ENCODE results near the gene MYO18B.
A peak's percentile ranks its signal among the peaks of the same experiment; 100 is the strongest.
"Not testable (repeated sequence)": the region's sequence is repeated elsewhere in the genome, so short reads cannot be mapped to it uniquely, and the experiment has no call there.

Gene MYO18B, protein sequence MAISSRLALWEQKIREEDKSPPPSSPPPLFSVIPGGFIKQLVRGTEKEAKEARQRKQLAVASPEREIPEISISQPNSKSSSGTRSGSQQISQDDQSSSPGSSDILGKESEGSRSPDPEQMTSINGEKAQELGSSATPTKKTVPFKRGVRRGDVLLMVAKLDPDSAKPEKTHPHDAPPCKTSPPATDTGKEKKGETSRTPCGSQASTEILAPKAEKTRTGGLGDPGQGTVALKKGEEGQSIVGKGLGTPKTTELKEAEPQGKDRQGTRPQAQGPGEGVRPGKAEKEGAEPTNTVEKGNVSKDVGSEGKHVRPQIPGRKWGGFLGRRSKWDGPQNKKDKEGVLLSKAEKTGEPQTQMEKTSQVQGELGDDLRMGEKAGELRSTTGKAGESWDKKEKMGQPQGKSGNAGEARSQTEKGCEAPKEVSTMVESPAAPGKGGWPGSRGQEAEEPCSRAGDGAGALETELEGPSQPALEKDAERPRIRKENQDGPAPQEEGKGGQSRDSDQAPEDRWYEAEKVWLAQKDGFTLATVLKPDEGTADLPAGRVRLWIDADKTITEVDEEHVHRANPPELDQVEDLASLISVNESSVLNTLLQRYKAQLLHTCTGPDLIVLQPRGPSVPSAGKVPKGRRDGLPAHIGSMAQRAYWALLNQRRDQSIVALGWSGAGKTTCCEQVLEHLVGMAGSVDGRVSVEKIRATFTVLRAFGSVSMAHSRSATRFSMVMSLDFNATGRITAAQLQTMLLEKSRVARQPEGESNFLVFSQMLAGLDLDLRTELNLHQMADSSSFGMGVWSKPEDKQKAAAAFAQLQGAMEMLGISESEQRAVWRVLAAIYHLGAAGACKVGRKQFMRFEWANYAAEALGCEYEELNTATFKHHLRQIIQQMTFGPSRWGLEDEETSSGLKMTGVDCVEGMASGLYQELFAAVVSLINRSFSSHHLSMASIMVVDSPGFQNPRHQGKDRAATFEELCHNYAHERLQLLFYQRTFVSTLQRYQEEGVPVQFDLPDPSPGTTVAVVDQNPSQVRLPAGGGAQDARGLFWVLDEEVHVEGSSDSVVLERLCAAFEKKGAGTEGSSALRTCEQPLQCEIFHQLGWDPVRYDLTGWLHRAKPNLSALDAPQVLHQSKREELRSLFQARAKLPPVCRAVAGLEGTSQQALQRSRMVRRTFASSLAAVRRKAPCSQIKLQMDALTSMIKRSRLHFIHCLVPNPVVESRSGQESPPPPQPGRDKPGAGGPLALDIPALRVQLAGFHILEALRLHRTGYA (N-terminal part only)

DNA sequence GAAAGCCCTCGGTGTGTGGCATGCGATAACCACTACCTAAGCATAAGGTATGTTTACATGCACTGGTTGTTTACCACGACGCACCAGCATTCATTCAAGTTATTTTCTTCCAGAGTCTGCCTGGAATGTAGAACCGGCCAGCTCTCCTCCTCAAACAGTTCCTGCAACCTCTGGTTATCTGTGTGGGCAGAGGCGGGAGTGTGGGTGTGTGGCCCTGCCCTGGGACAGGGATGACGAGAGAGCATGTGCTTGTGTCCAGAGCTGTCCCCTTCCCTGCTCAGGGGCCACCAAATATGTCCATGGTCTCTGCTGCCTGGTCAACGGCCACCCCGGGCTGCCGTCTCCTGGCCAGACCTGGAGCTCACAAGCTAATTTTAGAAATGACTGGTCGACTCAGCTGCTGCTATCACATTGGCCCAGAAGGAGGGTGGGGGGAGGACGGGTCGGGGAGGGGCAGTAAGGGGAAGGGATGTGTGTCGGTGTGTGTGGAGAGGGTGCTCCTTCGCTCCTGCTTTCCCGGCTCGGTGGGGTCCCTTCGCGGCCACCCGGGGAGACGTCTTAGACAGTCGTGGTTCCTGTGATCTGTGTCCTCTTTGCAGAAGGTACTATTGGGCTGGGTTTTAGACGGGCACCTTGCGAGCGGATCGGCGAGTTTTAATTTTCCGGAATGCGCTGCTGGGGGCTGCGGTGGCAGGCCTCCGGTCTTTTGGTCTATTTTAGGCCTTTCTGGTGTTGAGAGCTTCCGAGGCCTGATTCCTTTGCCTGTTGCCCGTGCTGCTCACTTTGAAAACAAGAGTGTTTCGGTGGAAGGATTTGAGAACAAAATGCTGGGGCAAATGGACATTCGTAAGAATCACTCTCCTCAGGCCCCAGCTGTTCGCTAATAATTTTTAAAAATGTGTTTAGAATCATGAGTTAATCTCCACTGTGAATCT lies at the start of gene MYO18B:
MYO18B (plus strand) TSS at position 497 of the 935 bp plus-strand sequence. CDS start 18,905 bp downstream, outside the sequence.
- DNase-seq (ENCODE audit: low read depth in 2 of 3, low spot score in 1 of 3), result no peak

DNA sequence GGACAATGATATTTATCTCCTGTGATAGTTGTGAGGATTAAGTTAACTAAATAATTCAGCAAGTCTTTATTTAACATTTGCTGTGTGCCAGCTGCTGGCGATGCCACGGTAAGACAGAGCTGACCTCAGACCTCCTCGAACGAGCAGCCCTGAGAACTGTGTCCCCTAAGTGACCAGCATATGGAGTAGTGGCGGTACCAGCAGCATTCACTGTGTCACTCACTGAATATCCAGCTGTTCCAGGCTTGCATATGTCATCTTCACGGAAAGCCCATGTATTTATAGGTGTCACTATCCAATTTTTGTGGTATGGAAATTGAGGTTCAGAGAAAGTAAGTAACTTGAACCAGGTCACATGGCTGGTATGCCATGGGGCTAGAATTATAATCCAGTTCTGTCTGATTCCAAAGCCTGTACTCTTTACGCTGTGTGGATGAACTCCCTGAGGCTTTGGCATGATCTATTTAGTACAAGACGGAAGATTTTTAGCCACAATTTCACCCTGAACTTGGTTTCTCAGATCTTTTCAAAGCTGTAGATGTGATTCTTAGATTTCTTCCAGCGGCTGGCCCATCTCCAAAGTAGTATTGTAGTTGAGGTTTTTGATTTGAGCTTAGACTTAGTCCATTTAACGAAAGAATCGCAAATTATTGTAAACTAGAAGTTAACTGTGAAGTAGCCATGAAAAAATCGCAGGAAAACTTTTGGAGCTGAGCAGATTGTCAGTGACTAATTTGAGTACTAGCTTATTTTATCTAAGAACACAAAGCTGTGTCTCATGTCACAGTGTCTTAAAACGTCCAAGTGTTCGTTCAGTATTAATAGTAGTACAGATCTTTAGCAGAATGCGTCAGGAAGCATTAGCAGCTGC lies 49.4 kb upstream of the MYO18B start:
- no peak for DNase-seq (ENCODE audit: low read depth in 2 of 3, low spot score in 1 of 3)

DNA sequence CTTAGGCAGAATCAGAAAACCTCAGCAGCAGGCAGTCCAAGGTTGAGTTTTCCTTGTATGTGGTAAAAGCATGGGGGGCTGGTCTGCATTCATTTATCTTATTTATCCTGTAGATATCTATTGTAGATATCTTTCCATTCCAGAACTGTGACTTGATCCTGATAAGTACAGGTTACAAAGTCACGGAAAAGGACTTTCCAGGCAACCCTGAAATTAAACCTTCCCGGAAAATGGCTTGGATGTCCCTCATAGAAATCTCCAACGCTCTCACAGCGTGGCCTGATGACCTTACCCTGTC lies 48.8 kb upstream of the MYO18B start:
- DNase-seq (ENCODE audit: low read depth in 2 of 3, low spot score in 1 of 3), result no peak

DNA sequence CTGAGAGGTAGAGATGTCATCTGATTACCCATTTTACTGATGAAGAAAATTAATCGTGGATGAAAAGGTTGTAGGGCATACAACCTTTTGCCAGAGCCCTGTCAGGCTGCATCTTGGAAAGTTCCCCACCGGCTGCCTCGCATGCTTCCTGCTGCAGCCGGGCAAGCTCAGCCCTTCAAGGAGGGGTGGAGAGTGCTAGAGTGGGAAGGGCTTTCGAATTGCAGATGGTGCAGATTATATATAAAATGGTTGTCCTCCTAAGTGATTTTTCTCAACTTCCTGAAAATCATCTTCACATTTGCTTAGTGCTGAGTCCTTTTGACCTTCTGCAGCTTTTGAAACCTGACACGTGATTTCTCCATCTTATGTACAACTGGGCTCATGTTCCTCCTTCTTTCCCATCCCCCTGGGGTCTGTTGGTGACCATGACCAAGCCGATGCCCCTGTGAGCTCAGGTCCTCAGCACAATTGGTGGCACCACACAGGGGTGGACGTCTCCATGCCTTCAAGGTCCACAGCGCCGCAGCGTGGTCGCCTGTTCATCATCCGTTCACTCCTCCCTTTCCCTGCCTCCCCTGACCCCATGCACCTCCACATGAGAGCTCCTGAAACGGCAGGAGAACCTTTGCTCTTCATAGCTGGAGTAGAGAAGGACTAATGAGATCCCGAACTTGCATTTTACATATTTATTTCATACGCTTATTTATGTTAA lies 47.6 kb upstream of the MYO18B start:
- DNase-seq (ENCODE audit: low read depth in 2 of 3, low spot score in 1 of 3), result no peak

DNA sequence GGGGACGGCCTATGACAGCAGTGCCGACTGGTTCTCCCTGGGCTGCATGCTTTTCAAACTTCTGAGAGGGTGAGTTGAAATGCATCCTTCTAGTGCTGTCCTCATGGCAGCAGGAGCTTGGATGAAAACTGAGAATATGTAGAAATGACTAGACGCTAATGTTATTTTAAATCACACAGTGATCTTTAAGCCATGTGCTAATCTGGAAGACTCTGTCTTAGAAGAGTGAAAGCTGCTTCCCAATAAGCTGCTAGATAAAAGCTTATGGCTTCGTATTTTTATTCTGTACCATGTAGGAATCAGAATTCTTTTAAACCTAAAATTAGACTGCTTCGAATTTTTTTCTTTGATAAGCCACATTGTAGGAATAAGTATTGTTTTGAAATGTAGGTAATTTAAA lies 46.8 kb upstream of the MYO18B start:
- DNase-seq (ENCODE audit: low read depth in 2 of 3, low spot score in 1 of 3), result no peak

DNA sequence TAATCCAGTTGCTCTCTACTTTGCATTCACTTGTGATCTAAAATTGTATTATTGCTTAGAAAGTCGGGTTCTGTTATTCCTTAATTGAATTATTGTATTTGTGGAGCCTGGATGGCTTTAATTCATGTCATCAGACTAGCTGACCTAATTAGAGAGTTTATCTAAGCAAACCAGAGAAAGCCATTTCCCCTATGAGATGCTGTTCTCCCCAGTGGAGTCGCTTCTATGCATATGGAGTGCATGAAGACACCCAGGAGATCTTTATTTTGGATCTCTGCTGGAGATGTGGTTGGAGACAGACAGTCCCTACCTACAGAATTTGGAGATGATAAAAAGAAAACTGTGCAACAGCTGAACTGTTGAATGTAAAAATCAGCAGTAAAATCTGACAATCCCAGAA lies 45.2 kb upstream of the MYO18B start:
- DNase-seq (ENCODE audit: low read depth in 2 of 3, low spot score in 1 of 3), result no peak

DNA sequence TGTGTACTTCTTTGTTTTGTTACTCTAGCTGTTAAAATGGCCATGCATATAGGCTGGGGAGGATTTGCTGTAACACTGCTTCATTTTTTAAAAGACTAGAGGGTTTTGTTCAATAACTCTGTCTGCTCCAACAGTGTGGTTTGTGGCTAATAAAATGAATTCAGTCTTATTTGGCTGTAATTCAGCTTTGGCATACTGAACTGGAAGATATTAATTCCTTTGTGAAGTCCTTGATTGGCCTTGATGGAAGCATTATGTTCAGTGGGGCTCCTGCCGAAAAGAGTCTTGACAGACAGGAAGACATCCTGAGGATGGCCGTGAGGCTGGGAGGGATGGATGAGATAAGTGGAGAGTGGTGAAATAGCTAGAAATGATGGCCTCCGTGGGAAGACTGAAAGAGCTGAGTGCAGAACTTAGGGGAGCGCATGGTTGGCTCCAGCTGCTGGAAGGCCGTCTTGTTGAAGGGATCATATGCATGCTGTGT lies 44.8 kb upstream of the MYO18B start:
- DNase-seq (ENCODE audit: low read depth in 2 of 3, low spot score in 1 of 3), result no peak

DNA sequence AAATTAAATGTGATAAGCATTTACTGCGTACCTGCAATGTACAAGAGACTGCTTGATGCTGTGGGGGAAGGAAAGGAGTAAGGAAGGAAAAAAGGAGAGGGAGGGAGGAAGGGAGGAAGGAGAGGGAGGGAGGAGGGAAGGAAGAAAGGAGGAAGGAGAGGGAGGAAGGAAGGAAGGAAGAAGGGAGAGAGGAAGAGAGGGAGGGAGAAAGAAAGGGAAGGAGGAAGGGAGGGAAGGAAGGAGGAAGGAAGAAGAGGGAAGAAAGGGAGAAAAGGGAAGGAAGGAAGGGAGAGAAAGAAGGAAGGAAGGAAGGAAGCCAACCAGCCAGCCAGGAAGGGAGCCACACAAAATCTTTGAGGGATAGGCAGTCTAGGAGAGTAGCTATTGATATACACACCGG lies 44.0 kb upstream of the MYO18B start:
- no peak for DNase-seq (ENCODE audit: low read depth in 2 of 3, low spot score in 1 of 3)

DNA sequence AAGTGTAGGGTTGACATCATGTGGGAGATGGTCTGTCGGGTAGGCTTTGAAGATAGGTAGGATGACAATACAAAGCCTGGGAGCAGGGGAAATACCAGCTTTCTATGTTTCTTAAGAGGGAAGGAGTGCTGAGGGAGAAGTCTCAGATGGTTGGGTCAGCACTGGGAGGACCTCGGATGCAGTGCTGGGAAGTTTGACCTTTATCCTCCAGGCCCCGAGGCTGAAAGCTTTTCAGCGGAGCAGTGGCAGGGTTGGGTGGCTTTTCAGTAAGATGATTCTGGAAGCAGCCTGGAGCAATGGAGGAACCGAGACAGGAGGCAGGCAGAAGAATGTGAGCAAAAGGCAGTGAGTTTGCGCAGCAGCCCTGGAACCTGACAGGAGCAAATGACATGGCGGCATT lies 43.5 kb upstream of the MYO18B start:
- DNase-seq (ENCODE audit: low read depth in 2 of 3, low spot score in 1 of 3), result no peak

DNA sequence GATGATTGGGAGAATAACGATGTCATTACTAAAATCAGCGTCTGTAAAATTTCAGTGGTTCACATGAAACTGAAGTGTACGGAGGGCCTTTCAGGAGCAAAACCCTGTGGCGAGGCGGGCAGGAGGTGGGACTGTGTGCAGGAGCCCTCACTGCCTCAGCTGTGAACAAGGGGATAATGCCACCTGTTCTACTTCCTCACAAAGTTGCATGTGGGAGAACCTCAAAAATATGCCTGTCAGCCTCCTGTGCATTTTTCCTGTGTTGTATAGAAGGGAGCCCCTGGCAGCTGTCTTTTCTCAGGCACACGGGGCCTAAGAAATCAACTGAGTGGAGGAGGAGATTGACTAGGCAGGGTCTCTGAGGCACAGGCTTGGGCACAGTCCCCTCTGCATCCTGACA lies 43.0 kb upstream of the MYO18B start:
- no peak for DNase-seq (ENCODE audit: low read depth in 2 of 3, low spot score in 1 of 3)

DNA sequence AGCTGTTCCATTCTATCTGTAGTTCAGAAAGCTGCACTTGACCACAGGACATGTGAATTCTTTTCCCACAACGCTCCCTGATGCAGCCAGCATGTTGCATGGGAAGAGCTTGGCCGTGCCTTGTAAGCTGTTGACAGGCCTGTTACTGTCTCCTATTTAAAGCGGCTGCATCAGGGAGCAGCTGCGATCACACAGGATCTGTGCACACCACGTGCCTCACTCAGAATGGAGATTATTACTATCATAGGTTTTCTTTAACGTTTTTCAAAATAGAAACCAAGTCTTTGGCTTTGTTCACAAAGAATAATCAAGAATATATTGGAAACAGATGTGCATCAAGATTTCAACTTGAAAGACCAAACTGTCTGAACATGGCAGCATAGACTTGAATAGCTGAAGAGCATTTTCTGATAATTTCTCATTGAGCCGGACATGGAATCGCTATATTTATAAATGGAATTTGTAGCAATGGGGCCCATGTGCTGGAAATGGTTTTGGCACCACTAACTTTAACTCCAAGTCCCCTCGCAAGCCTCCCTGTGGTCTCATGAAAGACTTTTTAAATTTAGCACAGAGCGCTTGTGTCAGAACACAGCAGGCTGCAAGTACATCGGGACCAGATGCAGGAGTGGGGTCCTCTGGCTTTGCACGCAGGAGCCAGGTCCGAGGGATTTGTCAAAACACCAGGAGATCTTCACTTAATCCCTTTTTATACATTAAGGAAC lies 40.8 kb upstream of the MYO18B start:
- DNase-seq (ENCODE audit: low read depth in 2 of 3, low spot score in 1 of 3), result no peak

DNA sequence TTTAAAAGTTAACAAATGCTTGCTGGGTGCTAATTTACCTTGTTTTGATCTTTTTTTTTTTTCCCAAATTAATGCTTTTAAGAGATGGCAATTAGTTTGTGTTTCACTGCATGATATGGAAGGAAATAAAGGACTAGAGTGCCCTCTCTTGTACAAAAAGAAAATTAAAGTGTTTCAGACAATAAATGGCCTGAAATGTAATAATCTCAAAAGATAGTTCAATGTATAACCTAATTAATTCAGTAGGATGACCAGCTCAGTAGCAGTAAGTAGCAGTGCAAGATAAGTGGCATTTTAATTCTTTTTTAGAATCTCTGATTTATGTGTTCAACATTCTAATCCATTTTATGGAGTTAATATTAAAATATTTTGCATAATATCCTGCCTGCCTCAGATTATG lies 39.9 kb upstream of the MYO18B start:
- no peak for DNase-seq (ENCODE audit: low read depth in 2 of 3, low spot score in 1 of 3)

DNA sequence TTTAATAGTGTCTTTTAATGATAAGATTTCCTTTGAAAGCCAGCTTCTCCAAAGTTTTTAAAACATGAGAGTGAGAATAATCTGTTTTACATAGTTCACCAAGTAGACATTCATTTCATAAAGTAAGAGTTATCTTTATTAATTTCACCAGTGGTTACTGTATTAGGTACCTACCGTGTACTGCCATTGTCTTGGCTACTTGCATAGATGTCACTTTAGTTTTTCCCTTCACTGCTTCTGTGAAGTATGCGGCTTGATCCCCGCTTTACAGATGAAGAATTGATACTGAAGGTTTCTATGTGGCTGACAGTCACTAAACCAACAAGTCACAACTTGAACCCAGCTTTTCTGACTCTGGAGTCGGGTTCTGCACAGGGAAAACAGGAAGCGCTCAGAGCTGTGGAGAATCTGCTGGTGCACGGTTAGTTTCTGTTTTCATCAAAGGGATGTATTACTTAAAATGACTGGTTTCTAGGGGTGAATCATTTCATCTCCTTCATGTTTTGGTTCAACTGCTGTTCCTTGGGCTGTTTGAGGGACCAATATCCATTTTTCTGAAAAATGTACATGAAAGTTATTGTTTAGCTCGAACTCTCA lies 39.3 kb upstream of the MYO18B start:
- DNase-seq (ENCODE audit: low read depth in 2 of 3, low spot score in 1 of 3), result peak in 2 of 3 donors; percentile 5 to 6

DNA sequence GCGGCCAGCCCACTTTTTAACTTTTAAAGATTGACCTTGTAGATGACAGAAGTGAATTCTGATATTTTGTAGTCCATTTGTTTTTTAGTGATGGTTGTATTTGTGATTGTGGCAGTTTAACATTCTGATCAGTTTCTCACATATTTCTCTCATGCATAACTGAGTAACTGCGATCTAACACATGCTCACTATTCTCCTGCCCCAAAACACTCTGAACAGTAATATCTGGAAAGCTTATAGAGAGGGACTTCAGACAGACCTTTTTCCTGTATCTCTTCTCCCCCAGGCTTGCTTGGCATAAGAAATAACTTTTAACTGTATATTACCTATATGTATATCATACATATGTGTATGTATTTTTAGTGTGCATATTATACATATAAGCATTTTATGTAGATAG lies 37.3 kb upstream of the MYO18B start:
- no peak for DNase-seq (ENCODE audit: low read depth in 2 of 3, low spot score in 1 of 3)

DNA sequence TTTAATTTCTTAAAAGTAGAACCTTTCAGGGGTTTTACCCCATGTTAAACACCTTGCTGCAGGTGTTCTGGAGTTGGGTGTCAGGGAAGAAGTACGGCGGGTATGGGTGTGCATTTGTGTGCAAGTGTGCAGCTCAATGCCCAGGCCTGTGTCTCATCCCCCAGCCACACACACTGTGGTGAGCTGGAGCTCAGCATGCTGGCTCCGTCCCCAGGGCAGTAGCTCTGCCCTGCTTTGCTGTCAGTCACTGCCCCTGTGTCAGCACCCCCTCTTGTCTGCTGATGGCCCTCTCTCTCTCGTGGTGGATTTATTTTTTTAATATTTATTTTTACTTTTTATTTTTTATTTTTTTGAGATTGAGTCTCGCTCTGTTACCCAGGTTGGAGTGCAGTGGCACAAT lies 35.8 kb upstream of the MYO18B start:
- DNase-seq (ENCODE audit: low read depth in 2 of 3, low spot score in 1 of 3), result no peak

DNA sequence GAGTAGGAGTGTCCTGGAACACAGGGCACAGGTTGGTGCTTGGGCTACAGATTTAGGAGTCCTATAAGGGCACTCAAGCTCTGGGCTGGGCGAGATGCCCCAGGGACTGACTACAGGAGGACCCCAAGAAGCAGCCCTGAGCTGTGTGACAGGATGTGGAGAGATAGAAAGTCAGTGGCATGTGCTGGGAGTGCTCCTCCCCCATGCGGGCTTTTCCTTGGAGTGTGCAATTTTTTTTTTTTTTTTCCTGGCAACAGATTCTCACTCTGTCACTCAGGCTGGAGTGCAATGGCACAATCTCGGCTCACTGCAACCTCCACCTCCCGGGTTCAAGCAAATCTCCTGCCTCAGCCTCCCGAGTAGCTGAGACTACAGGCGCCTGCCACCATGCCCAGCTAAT lies 33.6 kb upstream of the MYO18B start:
- not testable (repeated sequence) for DNase-seq (ENCODE audit: low read depth in 2 of 3, low spot score in 1 of 3)

DNA sequence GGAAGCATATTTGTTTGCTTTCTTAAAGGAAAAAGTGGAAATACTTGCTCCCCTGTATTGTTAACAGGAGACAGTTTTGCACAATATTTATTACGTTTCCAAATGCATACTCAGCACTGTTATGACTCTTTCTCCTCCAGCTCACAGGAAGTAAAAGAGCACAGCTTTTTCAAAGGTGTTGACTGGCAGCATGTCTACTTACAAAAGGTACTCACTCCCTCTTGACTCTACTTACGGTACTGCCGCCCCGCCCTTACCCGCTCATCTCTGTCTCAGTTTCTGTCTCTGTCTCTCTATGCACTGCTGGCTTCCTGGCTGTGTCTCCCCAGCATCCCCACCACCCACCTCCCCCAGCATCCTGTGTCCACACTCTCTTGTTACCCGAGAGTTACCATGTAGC lies 32.2 kb upstream of the MYO18B start:
- peak in 2 of 3 donors; percentile 8 to 10 for DNase-seq (ENCODE audit: low read depth in 2 of 3, low spot score in 1 of 3)

DNA sequence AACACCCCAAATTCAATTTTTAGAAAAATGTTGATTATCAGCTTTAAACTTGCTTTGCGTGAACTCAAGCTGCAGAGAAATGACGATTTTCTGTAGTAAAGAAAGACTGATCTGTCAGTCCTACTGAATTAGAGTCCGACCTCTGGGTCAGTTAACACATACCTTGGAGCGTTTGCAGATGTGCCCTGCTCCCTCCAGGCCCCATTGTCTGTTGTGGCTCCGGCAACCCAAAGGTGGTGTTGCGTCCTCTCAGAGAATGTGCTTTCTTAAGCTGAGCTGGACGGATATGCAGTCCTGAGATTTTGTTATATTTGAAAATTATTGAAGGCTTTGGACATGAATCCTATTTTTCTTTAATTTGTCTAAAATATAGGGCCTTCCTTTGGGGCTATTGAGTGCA lies 31.5 kb upstream of the MYO18B start:
- no peak for DNase-seq (ENCODE audit: low read depth in 2 of 3, low spot score in 1 of 3)
